ENCODE measurements around the gene MAFF.
"Not testable (repeated sequence)": the region's sequence is repeated elsewhere in the genome, so short reads cannot be mapped to it uniquely, and the experiment has no call there.

MAFF gene

DNA sequence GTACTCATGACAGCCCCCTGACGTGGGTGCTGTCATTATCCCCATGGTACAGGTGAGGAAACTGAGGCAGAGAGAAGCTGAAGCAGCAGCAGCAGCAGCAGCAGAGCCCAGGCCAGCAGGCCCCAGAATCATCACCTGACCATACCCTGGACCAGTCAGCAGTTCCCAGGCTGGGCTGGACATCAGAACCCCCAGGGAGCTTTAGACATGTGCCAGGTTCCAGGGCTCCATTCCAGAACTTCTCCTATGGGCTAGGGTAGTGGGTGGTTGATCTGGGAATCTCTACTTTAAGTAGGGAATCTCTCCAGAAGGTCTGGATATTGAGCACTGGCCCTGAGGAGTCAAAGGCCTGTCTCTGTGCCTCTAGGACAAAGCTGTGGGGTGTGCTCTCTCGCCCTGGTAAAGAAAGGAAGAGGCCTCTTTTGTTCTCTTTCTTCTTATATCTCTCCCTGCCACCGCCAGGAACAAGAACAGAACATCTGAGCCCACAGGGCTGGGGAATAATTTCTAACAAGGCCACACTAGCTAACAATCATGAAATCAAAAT lies 26.6 kb downstream of the MAFF start:
- no peak for DNase-seq

DNA sequence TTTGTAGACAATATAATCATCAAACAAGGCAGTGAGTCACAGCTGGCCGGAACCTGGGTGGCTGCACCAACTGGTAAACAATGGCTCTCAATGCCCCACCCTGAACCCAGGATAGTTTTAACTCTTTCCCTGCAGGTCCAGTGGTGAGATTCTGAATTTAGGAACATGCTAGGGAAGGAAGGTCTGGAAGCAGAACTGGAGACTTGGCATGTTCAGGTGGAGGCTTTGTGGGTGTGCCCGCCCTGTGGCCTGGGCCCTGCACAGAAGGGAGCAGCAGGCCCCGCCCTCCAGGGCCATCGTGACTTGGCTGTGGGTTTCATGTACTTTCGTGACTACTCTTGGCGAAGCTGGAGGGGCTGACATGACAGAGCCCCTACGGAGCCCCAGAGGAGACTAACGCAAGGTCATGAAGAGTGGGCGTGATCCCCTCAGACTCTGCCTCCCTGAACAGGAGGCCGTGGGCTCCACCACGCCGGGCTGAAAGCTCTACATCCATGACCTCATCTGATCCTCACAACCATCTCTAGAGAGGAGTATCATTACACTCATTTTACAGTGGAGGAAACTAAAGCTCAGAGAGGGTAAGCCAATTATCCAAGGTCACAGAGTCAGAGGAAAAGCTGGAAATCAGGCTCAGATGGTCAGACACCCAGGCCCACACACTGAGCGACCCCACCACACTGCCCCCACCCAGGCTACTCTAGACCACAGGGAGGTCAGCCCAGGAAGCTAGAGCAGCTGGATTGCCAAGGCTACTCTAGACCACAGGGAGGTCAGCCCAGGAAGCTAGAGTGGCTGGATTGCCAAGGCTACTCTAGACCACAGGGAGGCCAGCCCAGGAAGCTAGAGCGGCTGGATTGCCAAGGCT lies 27.3 kb downstream of the MAFF start:
- no peak for DNase-seq

DNA sequence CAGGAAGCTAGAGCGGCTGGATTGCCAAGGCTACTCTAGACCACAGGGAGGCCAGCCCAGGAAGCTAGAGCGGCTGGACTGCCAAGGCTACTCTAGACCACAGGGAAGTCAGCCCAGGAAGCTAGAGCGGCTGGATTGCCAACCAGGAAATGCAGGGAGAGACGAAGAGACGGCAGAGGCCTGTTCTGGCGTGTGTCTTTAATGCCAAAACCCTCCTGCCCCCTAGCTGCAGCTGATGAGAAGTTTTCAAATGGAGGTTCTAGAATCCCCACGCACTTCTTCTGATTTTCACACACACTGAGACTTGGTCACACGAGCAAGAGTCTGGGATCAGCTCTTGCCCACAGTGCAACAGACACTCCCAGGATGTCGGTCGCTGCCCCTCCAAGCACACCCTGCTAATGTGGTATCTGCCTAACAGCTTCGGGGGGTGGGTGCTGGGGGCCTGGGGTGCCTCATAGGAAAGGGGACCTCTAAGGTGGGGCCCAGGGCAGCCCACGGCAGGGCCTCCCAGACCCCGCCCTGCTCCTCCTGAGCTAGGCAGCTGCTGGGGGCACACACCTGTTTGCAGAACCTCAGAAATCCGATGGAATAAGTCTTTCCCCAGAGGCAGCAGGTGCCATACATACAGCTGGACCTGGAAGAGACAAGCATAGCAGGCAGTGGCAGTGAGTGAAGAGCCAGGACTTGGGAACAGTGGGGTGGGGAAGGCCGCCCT lies 28.5 kb downstream of the MAFF start:
- DNase-seq = no peak

DNA sequence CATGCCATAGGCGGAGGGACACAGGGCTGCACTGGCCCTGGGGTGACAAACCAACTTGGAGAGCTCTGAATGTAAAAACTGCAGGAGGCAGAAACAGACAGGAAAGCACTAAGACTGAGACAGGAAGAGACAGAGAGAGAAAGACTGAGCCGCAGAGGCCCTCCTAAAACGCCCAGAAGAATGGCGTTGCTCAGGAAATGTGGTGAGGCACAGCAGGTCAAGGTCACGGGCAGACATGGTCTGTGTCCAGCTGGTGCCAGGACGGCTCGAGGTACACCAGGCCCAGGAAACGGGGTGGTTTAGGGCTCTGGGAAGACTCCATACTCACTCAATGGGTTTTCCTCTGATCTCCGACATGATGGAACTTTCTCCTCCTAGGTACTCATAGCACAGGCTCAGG lies 29.1 kb downstream of the MAFF start:
- DNase-seq = no peak

DNA sequence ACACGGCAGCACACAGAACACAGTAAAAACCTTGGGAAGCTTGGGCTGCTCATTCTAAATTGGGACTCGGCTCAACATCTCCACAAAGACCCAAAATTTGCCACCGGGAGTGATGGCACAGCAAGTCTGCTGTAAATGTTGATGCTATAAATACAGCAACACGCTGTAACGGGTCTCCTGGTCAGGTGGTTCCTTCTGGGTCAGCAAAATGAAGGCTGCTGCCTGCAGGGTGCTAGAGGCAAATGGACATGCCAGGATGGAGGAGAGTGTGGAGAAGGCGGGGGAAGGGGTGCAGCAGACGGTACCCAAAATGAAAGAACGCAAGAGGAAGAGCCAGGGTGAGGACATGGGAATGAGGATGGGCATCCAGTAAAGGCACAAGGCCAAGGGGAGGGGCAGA lies 30.4 kb downstream of the MAFF start:
- DNase-seq = no peak

DNA sequence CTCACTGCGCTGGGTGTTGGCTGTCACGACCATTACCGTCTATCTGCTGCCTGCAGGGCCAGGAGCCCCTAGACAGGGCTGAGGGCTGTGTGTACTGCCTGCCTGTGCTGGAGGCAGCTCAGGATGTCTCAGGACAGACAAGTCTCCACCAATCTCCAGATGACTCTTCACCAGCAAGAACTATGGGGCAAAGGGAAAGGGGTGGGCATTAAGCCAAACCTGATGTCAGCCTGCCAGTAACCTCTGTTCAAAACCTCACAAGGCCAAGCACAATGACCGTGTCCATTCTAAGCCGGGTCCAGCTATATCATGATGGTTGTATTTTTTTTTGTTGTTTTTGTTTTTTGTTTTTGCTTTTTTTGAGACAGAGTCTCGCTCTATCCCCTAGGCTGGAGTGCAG lies 31.6 kb downstream of the MAFF start:
- no peak for DNase-seq

DNA sequence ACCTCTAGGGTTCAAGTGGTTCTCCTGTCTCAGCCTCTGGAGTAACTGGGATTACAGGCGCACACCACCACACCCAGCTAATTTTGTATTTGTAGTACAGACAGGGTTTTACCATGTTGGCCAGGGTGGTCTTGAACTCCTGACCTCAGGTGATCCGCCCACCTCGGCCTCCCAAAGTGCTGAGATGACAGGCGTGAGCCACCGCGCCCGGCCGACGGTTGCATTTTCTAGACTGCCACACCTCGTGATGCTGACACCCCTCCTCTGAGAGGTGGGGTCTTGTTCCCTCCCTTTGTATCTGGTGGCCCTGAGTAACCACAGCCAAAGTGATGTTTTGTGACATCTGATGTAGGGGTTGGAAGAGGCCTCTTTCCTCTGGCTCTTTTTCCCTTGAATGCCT lies 32.1 kb downstream of the MAFF start:
- DNase-seq = not testable (repeated sequence)

- DNase-seq = no peak
Measured at GRCh38 chr22:38235240-38235850, 33.6 kb downstream of the MAFF start.

- DNase-seq = no peak
Measured at GRCh38 chr22:38236786-38237185, 35.0 kb downstream of the MAFF start.

- no peak for DNase-seq
Measured at GRCh38 chr22:38238519-38239071, 36.8 kb downstream of the MAFF start.

- DNase-seq = no peak
Measured at GRCh38 chr22:38239101-38239761, 37.4 kb downstream of the MAFF start.

DNA sequence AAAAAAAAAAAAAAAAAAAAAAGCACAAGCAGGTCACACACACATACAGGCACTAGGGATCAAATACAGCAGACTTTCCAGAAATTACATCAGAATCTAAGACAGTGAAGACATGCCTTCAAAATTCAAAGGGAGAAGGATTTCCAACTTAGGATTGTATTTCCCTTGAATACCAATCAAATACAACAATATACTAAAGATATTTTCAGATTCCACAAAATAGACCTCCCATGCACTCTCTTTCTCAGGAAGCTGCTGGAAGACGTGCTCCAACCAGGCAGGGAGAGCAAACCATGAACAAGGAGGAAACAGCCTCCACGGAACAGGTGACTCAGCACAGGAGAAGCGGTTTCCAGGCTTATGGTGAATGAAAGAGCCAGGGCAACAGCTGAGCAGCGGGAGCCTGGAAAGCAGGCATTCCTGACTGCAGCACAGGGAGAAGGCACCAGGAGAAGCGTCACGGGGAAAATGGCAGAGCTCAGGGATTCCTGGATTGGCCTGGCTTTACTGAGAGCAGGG lies 39.0 kb downstream of the MAFF start:
- no peak for DNase-seq

DNA sequence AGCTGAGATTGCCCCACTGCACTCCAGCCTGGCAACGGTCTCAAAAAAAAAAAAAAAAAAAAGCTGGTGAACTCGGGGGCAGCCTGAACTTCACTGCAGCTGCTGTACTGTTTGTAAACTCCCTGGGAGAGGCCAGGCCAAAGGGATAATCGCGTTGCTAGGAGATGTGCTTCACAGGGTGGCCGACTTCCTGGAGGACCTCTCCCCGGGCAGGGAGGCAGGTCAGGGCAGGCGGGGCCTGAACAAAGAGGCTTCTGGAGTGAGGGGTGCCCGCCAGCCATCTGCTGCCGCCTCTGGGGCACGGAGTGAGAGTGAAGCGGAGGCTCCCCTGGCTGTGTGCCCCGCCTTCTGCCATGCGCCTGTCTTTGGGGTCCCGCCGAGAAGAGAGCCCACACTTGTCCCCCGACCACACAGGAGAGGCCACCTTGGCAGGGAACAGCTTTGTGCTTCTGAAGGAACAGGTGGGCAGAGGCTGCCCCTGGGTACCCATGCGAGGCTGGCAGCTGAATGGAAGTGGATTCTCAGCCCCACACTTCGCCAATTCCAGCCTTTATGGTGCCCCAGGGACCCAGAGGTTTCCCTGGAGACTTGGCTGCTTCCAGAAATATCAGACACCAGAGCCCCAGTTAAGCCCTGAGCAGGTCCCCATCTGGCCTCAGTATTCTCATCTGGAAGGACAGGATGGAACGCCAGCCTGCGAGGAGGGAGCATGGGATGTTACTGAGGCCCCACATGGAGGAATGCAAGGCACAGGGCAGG lies 41.4 kb downstream of the MAFF start:
- DNase-seq = peak; percentile 77

DNA sequence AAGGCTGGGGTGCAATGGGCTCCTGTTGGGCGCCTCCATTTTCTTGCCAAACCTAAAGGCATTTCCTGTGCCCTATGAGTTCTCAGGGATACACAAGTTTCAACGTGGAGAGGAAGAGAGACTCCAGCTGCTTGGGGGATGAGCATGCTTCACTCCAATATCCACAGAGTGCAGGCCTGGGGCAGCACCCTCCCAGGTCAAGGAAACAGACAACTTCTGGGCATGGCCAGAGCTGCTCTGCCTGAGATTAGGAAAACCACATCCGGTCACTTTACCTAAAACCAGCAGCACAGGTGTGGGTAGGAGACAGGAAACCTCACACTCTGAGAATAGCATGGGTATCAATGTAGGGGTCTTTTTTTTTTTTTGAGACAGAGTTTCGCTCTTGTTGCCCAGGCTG lies 42.3 kb downstream of the MAFF start:
- DNase-seq = no peak

DNA sequence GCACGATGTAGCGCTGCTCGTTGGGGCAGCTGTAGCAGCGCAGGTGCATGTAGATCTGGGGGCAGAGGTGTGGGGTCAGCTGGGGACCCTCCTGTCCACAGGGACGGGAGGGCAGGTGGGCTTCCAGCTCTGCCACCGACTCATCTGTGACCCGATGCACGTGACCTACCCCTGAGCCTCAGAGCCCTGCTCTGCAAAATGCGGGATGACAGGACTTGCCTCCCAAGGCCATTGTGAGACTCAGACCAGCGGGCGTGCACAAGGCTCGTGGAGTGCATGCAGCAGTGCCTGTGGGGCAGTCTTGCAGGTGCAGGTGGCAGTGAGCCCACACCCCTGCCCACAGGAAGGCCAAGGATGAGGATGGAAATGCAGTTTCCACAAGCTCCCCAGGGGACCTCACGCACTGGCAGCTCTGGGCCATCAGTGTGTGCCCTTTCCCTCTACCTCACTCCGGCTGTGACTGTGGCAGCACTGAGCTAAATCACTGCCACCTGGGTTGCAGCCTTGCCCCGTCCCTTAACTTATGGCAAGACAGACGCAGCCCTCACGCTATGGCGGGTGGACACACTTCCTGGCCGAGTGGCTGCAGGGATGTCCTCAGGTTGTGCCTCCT lies 44.4 kb downstream of the MAFF start:
- no peak for DNase-seq

DNA sequence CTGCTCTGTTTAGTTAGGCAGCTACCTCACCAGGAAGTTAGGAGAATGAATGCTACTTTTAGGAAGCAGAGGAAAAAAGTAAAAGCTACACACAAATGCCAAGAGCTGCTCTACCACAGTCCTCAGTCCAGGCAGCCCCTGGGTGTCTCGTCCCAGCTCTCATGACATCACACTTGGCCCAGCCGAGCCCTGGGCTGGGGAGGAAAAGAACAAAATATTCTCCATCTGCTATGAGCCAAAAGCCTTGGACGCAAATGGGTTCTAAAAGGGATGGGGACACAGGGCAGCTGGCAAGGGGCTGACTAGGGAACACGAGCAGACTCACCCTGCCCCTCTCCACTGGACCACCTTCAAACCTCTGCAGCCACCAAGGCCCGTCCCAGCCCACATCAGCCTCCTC lies 44.9 kb downstream of the MAFF start:
- no peak for DNase-seq

DNA sequence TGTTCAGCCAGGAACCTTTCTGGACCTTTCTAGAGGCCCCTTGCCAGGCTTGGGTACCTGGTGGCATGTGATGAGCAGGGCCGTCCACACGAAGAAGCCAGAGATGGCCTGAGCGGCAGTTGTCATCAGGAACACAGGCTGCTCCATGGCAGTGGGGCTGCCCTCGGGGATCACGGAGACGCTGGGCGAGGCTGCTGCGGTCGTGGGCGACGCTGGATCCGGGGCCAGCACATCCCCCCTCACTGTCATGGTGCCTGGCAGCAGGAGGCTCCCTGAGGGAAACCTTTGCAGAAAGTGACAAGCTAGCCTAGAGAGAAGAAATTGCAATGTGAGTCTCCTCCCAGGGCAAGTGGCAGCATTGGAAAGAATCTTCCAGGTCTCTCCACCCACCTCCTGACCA lies 45.9 kb downstream of the MAFF start:
- no peak for DNase-seq

DNA sequence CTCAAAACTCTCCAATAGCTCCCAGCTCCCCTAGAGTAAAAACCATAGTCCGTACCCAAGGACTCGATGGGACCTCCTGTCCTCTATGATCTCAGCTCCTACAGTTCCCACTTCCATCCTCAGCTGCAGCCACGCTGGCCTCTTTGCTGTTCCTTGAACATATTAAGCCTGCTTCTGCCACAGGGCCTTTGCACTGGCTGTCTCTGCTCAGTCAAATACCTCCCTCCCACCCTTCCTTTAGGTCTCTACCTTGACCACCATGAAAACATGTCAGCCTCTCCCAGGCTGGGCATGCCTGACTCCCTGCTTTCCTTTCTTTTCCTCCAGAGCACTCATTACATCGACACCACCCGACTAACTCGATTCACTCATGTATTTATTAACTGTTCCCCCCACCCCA lies 46.5 kb downstream of the MAFF start:
- DNase-seq = no peak

DNA sequence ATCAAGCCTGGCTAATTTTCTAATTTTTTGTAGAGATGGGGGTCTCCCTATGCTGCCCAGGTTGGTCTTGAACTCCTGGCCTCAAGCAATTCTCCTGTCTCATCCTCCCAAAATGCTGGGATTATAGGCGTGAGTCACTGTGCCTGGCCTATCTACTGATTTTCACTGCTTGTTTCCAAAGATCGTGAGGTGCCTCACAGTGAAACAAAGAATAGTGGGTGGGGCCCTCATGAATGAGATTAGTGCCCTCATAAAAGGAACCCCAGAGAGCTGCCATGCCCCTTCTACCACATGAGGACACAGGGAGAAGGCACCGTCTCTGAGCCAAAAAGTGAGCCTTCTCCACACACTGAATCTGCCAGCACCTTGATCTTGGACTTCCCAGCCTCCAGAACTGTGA lies 47.5 kb downstream of the MAFF start:
- no peak for DNase-seq

DNA sequence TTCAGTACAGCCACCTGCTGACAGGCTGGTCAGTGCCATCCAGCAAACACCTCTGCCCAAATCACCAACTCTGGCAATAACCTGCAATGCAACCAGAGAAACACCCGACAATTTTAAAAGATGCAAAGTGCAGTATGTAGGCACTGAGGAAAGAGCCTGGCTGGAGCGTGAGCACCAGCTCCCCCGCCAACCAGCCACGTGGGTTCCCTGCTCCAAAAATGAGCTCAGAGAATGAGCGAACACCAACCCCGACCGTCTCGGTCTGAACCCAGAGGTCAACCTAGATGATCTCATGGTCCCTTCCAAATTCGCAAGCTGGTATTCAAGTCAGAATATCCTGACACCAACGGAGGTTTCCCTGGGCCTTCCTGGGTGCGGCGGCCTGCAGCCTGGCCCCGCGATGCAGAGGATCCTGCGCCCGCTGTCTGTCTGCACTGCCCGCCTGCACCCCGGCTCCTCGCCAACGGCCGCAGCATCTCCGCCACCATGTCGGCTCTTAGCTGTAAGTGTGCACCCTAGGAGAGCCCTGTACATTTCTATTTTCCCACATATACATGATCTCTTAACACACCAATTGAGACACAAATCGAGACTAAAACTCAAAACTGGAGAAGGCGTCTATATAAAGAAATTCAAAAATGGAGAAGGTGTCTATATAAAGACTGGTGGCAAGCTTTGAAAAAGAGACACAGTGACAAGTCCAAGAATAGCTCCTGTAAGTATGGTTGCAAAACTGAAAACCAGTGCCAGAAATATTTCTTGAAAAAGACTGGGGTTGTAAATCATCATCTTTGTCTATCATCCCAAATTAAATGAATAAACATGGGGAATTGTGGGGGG lies 48.2 kb downstream of the MAFF start:
- no peak for DNase-seq

Measured in NCI-H774 (cell line).